ENCODE data around the gene TAPBPL. TPM values are rescaled to one million over a fixed set of nuclear protein-coding genes. Genes with fewer than 3 reads are reported as not detected.

Gene TAPBPL
- total and polyA plus RNA-seq, 2 of the 13 experiments (the other 11 are each of a cell fraction or from before 2014, with no cell fraction given), result 10.0 to 14.5 TPM

DNA sequence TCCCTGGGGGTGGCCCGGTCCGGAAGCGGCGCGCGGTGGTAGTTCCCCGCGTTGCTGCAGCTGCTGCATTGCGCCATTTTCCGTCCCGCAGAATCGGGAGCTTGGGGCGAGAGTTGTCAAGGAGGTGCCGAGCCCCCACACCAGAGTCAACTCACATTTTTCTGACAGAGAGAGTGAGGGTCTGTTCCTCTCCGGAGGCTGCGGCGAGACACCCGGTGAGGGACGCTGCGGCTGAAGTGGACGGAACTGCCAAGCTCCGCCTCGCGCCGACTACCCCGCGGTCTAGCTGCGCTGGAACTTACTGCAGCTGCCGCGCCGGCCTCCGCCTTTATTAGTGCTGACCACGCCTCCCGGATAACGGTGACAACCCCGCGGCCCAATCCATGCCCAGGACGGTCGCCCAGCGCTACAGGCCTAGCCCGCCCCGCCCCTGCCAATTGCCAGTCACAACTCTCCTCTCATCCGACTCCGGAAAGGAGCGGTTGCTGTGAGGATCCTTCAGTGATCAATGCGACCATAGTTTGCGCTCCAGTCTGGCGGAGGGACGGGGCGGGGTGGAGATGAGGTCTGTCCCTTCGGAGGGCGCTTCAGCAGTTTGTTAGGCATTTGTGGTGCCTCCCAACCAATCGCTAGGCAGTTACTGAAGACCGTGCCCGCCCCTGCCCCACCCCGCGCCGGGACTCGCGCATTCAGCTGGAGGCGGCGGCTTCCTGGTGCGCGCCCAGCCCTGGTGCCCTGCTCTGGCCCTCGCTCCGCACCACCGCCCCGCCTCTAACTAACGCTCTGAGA, 18.7 kb downstream of the TAPBPL start, which contains the start of gene VAMP1 (continued):
- TF ChIP-seq AKNA (CRISPR knock-in tag; IDR thresholded peaks at IDR 0.05; ENCODE audit: borderline replicate concordance), result no peak
- peak; percentile 87 for TF ChIP-seq ZNF317 (CRISPR knock-in tag; IDR thresholded peaks at IDR 0.05)
- TF ChIP-seq ZNF460 (CRISPR knock-in tag; IDR thresholded peaks at IDR 0.05; ENCODE audit: borderline replicate concordance), result no peak
- peak; percentile 75; the same call in 1 of the 2 replicates for TF ChIP-seq RFX1 (IDR thresholded peaks at IDR 0.05)
- TF ChIP-seq ATF6 (CRISPR knock-in tag; conservative IDR thresholded peaks at IDR 0.05), result 0 out of 2 replicates have a peak, but pooled peaks have one; percentile 71
- TF ChIP-seq ZNF235 (CRISPR knock-in tag; IDR thresholded peaks at IDR 0.05; ENCODE audit: borderline replicate concordance), result peak; percentile 71; the same call in 1 of the 2 replicates
- TF ChIP-seq ESRRA (CRISPR knock-in tag; IDR thresholded peaks at IDR 0.05; ENCODE audit: low read depth), result no peak; the same call in 1 of the 2 replicates
- no peak for TF ChIP-seq ZNF720 (CRISPR knock-in tag; IDR thresholded peaks at IDR 0.05)
- peak; percentile 93 for TF ChIP-seq REPIN1 (CRISPR knock-in tag; IDR thresholded peaks at IDR 0.05; ENCODE audit: borderline replicate concordance, low read depth)
- no peak for TF ChIP-seq SYNCRIP (IDR thresholded peaks at IDR 0.05; ENCODE audit: insufficient read depth, low read depth, low read length)
- peak; percentile 98 for TF ChIP-seq TAF1 (CRISPR knock-in tag; IDR thresholded peaks at IDR 0.05)
- TF ChIP-seq PRDM10 (CRISPR knock-in tag; IDR thresholded peaks at IDR 0.05; ENCODE audit: low read depth), result 0 out of 2 replicates have a peak, but pooled peaks have one; percentile 42
- TF ChIP-seq JUND (CRISPR knock-in tag; IDR thresholded peaks at IDR 0.05), result 0 out of 2 replicates have a peak, but pooled peaks have one; percentile 48
- peak; percentile 90 for TF ChIP-seq KDM5B (CRISPR knock-in tag; IDR thresholded peaks at IDR 0.05; ENCODE audit: borderline replicate concordance)
- TF ChIP-seq ZNF333 (CRISPR knock-in tag; IDR thresholded peaks at IDR 0.05; ENCODE audit: borderline replicate concordance), result no peak
- TF ChIP-seq KDM5A (IDR thresholded peaks at IDR 0.05; ENCODE audit: borderline replicate concordance, low read length), result no peak
- TF ChIP-seq RBM22 (optimal IDR thresholded peaks at IDR 0.05; ENCODE audit: low read length), result no peak
- no peak for TF ChIP-seq PITX1 (CRISPR knock-in tag; IDR thresholded peaks at IDR 0.05)

All from HepG2 (cell line).